ACC112 (cell line): ENCODE measurements around the gene RXRA.

Source experiments
- H2AFZ ChIP-seq: fragments of 200-600 bp; sonication (generic); one replicate; pipeline ENCODE4 v1.6.0; 2017; ENCODE audit warnings: antibody characterized with exemption, low read length; ENCODE audit not compliant: unreplicated experiment
- H3K27ac ChIP-seq: fragments of 200-600 bp; sonication (generic); 2 replicates; pipeline ENCODE4 v1.5.1; 2014; ENCODE audit warnings: low read depth, mild to moderate bottlenecking, antibody characterized with exemption, low read length, moderate library complexity
- H3K27me3 ChIP-seq: fragments of 200-600 bp; sonication (generic); 2 replicates; pipeline ENCODE4 v1.6.1; 2014; ENCODE audit warnings: mild to moderate bottlenecking, antibody characterized with exemption, low read length, moderate library complexity, mixed read lengths; ENCODE audit not compliant: insufficient read depth
- H3K36me3 ChIP-seq: fragments of 200-600 bp; sonication (generic); 2 replicates; pipeline ENCODE4 v1.6.1; 2016; ENCODE audit warnings: mild to moderate bottlenecking, antibody characterized with exemption, low read length, moderate library complexity, mixed read lengths; ENCODE audit not compliant: insufficient read depth
- H3K4me1 ChIP-seq: fragments of 200-600 bp; sonication (generic); one replicate; pipeline ENCODE4 v1.6.1; 2016; ENCODE audit warnings: low read length, mixed read lengths; ENCODE audit not compliant: insufficient read depth, unreplicated experiment, control insufficient read depth
- H3K4me3 ChIP-seq: fragments of 200-600 bp; sonication (generic); 2 replicates; pipeline ENCODE4 v1.5.1; 2014; ENCODE audit warnings: mild to moderate bottlenecking, low read depth, low read length
- H3K79me2 ChIP-seq: fragments of 200-600 bp; sonication (generic); one replicate; pipeline ENCODE4 v1.6.0; 2016; ENCODE audit warnings: low read length; ENCODE audit not compliant: control insufficient read depth, unreplicated experiment, insufficient read depth

RXRA gene

DNA sequence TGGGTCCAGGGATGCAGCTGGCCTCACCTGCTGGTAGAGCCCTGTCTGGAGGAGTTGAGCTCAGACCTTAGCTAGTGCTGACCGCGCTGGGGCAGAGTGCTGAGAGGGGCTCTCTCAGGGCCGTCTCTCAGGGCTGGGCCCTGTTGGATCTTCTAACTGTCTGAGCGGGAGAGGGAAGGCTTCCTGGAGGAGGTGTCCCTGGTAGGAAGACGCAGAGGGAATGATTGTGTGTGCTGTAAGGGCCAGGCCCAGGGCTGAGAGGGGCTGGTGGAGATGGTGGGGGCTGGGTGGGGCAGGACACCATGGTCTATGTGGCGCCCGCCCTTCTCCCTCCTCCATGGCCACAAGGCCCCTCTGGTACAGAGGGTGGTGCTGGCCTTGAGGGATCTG, 55.0 kb downstream of the RXRA start:
- no peak overlapping the region for H2AFZ ChIP-seq
- no peaks in the 10 kb centered on the region for H3K36me3 ChIP-seq
- H3K27ac ChIP-seq = no peak overlapping the region
- no peaks in the 10 kb centered on the region for H3K27me3 ChIP-seq
- no peak overlapping the region for H3K4me3 ChIP-seq
- H3K79me2 ChIP-seq = peaks cover 47% of the 10 kb centered on the region
- H3K4me1 ChIP-seq = peaks cover 31% of the 10 kb centered on the region

DNA sequence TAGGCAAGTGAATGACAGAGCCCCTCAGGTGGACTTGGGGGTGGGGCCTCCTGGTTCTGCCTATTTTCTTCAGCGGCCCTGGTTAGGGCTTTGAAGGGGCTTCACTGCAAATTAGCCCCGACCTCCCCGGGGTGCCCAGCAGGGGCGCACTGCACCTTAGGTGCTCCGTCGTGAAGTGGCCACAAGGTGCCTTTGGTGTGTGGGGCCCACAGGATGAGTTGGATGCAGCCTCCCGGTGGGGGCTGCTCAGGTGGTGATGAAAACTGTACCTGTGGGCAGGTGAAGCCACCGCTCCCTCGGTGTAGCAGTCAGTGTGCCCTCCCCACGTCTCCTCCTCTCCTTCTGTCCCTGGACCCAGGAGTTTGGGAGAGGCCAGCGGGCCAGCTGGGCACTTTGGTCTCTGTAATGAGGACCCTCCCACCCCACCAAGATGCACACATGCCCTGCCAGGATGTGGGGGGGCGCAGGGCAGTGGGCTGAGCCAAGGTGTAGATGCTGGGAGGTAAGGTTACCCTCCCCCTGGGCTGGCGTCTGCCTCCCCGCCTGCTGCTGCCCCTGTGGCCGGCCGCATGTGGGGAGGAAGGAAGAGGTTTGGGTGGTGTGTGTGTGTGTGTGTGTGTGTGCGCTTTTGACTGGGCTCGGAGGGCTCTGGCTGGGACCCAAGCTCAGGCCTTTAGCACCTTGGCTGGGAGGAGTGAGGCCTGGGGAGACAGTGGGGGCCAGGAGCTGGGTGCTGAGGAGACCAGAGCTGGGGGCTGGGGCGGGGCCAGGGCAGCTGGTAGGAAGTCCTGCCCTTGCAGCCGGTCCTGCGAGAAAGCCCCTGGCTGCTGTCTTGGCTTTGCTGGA, 55.6 kb downstream of the RXRA start:
- Histone ChIP-seq H3K27me3 (no peaks in the 10 kb centered on the region), H3K36me3 (no peaks in the 10 kb centered on the region), H3K79me2 (peaks cover 43% of the 10 kb centered on the region), H3K4me3 (no peak overlapping the region), H2AFZ (no peak overlapping the region), H3K4me1 (peaks cover 34% of the 10 kb centered on the region), H3K27ac (no peak overlapping the region)

DNA sequence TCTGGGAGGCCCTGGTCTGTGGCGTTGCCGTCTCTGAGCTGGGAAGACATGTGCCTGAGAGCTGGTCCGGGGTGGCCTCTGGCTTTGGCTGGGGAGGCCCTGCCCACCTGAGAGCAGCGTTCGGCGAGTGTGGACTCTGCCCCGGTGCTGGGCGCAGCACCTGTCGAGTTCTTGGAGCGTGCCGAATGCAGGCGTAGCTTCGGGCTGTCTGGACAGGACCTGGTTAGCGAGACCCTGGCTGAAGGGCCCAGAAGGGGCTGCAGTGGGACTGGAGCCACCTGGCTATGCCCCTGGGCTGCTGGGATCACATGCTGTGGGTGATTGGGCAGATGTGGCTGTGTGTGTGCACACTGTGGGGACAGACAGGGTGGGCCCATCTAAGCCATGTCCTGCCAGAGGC, 56.5 kb downstream of the RXRA start:
- Histone ChIP-seq H3K79me2 (peaks cover 41% of the 10 kb centered on the region), H3K4me3 (no peak overlapping the region), H3K27me3 (no peaks in the 10 kb centered on the region), H3K27ac (no peak overlapping the region), H3K4me1 (peaks cover 34% of the 10 kb centered on the region), H2AFZ (no peak overlapping the region), H3K36me3 (no peaks in the 10 kb centered on the region)

DNA sequence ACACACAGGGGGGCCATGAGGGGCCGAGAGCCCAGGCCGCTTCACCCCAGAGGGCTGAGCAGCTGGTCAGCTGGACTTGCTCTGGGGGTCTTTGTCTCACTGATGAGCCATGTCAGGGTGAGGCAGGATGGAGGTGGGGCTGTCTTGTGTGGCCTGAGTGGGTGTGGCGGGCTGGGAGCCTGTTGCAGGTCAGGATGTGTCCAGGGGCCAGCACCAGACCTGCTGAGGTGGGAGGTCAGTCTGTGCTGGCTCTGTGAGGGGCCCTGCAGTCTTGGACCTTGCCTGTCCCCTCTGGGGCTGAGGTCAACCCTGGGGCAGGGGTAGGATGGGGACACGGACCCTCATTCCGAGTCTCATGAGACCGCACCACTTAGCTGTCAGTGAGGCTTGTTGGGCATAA, 56.9 kb downstream of the RXRA start:
- H3K79me2 ChIP-seq = peaks cover 42% of the 10 kb centered on the region
- no peaks in the 10 kb centered on the region for H3K36me3 ChIP-seq
- no peak overlapping the region for H3K27ac ChIP-seq
- no peak overlapping the region for H2AFZ ChIP-seq
- peaks cover 30% of the 10 kb centered on the region for H3K4me1 ChIP-seq
- H3K4me3 ChIP-seq = no peak overlapping the region
- H3K27me3 ChIP-seq = no peaks in the 10 kb centered on the region

DNA sequence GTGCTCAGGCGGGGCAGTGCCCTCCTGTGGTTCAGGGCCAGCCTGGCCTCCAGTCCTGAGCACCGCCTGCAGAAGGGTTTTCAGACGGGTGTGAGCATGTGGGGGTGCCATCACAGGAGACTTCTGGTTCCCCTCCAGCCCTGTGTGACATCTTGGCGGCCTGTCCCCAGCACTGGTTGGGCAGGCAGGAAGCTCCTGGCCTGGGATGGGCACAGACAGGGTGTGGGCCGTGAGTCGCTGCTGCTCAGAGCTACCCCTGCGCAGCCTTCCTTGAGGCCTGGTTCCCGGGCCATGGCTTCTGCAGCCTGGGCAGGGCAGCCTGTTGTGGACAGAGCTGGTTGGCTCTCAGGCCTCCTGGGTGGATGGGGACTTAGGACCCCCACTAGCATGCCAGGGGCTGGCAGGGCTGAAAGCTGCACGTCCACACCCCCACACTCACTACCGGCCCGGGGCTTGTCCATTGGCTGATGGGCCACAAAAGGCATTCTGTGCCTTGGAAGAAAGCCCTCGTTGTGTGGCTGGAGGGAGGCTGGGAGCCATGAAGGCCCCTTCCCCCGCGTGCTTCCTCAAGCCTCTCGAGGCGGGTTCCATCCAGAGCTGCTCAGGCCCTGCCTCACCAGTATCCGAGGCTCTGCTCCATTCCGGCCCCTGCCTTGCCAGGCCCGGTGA, 58.7 kb downstream of the RXRA start:
- Histone ChIP-seq H3K4me3 (no peak overlapping the region), H3K4me1 (peaks cover 18% of the 10 kb centered on the region), H3K27ac (no peak overlapping the region), H2AFZ (no peak overlapping the region), H3K27me3 (no peaks in the 10 kb centered on the region), H3K79me2 (peaks cover 46% of the 10 kb centered on the region), H3K36me3 (no peaks in the 10 kb centered on the region)

DNA sequence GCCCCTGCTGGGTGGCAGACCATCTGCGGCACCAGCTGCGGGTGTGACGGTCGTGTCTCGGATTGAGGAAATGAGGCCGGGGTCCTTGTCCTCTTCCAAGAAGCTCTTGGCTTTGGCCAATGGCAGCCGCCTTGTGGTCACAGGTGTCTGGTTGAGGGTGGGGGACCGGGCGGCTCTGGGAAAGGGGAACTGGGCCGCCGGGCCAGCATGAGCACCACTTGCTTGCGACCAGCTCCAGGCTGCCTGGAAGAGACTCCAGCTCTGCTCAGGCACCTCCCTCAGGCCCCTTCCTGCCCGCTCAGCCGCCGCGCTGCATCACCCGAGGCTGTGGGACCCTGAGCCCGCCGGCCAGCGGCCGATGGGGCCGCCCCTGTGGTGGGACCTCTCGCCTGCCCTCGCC, 59.7 kb downstream of the RXRA start:
- H3K36me3 ChIP-seq = no peaks in the 10 kb centered on the region
- peaks cover 44% of the 10 kb centered on the region for H3K79me2 ChIP-seq
- no peak overlapping the region for H3K27ac ChIP-seq
- H3K4me1 ChIP-seq = peaks cover 18% of the 10 kb centered on the region
- no peak overlapping the region for H3K4me3 ChIP-seq
- H3K27me3 ChIP-seq = no peaks in the 10 kb centered on the region
- no peak overlapping the region for H2AFZ ChIP-seq

DNA sequence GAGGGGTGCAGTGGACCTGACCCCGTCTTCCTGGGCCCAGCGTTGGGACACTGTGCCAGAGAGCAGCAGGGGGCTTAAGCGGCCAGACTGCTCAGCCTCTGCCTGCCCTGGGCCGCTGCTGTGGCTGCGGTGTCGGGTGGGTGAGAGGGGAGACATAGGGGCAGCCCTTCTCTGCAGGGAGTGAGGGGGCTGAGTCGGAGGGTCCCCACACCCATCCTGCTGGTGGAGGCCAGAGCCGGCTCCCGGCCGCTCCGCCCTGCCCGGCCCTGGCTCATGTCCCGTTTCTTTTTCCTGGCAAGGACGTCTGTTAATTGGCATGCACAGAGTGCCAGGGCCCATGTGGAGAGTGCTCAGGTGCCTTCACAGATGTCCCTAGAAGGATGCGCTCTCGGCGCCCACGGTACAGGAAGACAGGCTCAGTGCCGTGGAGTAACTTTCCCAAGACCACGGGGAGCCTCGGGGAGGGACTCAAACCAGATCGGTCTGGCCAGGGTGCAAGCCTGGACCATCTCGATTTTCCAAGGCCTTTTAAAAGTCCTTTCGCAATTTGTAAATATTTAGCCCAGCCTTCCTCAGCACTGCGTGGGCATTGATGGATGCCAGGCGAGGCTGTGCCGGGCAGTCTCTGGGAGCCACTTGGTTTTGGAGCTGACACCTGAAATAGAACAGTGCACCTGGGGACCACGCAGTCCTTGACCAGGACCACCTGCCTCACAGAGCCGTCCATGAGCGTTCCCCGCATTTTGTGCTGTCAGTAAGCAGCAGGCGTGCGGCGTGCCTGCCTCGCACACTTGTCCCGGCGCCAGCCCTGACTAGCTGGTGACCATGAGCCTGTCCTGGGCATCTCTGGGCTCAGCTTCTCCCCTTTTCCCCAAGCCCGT, 60.9 kb downstream of the RXRA start:
- no peaks in the 10 kb centered on the region for H3K36me3 ChIP-seq
- H3K27me3 ChIP-seq = no peaks in the 10 kb centered on the region
- H3K4me3 ChIP-seq = no peak overlapping the region
- H2AFZ ChIP-seq = no peak overlapping the region
- H3K4me1 ChIP-seq = peaks cover 18% of the 10 kb centered on the region
- H3K79me2 ChIP-seq = peaks cover 48% of the 10 kb centered on the region
- no peak overlapping the region for H3K27ac ChIP-seq

DNA sequence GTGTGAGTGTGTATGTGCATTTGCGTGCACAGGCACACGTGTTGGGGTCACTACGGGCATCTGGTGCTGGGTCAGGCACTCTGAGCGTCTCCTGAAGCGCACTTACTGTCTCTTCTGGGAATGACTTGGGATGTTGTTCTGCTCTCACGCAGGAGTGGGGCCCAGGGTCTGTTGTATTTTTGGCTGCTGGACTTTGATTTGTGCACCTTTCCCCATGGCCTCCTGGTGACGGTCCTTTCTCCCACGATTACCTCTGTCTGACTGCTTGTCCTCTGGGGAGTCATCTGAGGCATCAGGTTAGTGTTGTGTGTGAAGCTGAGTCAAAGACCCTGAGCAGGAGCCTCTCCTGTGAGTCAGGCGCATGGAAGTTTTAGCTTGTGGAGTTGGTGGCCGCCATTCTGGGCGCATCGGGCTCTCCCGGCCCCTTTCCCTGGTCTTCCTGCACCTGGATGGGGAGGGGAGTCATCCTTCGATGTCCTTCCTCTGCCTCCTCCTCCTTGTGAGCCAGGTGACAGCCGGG, 62.1 kb downstream of the RXRA start:
- Histone ChIP-seq H3K79me2 (peaks cover 50% of the 10 kb centered on the region), H3K36me3 (no peaks in the 10 kb centered on the region), H2AFZ (no peak overlapping the region), H3K27me3 (no peaks in the 10 kb centered on the region), H3K27ac (no peak overlapping the region), H3K4me1 (peaks cover 18% of the 10 kb centered on the region), H3K4me3 (no peak overlapping the region)

DNA sequence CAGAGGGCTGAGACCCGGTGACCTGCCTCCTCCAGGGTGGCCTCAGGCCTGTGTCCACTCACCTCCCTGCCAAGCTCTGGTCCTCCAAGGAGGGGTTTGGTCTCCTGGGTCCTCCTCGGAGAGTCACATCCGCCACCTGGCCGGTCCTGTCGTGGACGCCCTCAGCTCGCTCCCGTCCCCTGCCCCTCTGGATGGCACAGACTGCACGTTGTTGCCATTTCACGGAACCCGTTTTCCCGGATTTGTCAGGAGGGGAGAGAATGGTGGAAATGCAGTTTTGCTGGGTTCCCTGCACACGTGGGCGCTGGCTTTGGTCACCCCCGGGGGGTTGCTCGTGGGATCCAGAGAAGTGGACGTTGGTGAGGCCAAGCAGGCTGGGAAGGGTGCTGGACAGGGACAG, 62.7 kb downstream of the RXRA start:
- H3K4me3 ChIP-seq = no peak overlapping the region
- H3K4me1 ChIP-seq = peaks cover 18% of the 10 kb centered on the region
- no peak overlapping the region for H3K27ac ChIP-seq
- H3K27me3 ChIP-seq = no peaks in the 10 kb centered on the region
- no peaks in the 10 kb centered on the region for H3K36me3 ChIP-seq
- no peak overlapping the region for H2AFZ ChIP-seq
- H3K79me2 ChIP-seq = peaks cover 48% of the 10 kb centered on the region

DNA sequence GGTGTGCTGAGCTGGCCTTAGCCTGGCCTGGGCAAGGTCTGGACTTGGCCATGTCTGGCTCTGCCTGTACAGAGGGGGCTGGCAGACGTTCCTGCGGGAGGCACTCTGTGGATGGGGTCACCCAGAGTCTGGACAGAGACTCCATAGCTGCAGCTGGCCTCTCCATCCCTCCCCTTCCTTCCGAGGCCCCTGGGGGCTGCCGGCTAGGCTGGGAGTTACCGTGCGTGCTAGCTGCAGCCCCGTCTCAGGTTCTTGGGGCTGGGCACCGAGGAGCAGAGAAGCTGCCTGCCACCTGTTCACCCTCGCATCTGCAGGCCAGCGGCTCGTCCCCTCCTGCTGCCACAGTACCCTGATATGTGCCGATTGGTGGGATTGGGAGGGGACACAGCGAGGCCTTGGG, 63.4 kb downstream of the RXRA start:
- peaks cover 55% of the 10 kb centered on the region for H3K79me2 ChIP-seq

More for the DNA sequence above, 63.4 kb downstream of the RXRA start:
- H2AFZ ChIP-seq = no peak overlapping the region
- H3K4me1 ChIP-seq = peaks cover 16% of the 10 kb centered on the region
- no peak overlapping the region for H3K4me3 ChIP-seq
- no peaks in the 10 kb centered on the region for H3K27me3 ChIP-seq
- H3K36me3 ChIP-seq = no peaks in the 10 kb centered on the region
- H3K27ac ChIP-seq = no peak overlapping the region
